K562 (cell line): ENCODE data around the gene PYGO2. TPM values are rescaled to one million over a fixed set of nuclear protein-coding genes. Genes with fewer than 3 reads are reported as not detected.

ENCODE experiments used
- CBX1 ChIP-seq: sonication (generic); IDR thresholded peaks from 2 replicates; pipeline ENCODE4 v1.6.1; 2016; ENCODE audit warnings: antibody characterized with exemption, low read depth, mild to moderate bottlenecking
- EP300 ChIP-seq: IDR thresholded peaks from 2 replicates; pipeline ENCODE4 v1.6.1; 2012; ENCODE audit warnings: low read length, improper control_type of control experiment
- FOXJ3 ChIP-seq: sonication (generic); formaldehyde crosslinking; IDR thresholded peaks from 2 replicates; pipeline ENCODE4 v1.4.0; 2020; ENCODE audit warnings: mild to moderate bottlenecking, missing genetic modification reagents
- GATAD2B ChIP-seq: fragments of 450-650 bp; IDR thresholded peaks from 2 replicates; pipeline ENCODE4 v1.6.1; 2017; ENCODE audit warnings: mild to moderate bottlenecking, borderline replicate concordance
- IRF1 ChIP-seq: sonication (generic); formaldehyde crosslinking; IDR thresholded peaks from 2 replicates; pipeline ENCODE4 v1.8.0; 2022; ENCODE audit warnings: missing genetic modification reagents, mild to moderate bottlenecking, borderline replicate concordance
- LARP7 ChIP-seq: fragments of 450-650 bp; IDR thresholded peaks from 2 replicates; pipeline ENCODE4 v1.6.1; 2016
- MYC ChIP-seq, 2 experiments: fragments of 250-450 bp in 1 of 2; sonication (Bioruptor Pico) in 1 of 2; IDR thresholded peaks; 2 replicates each; pipeline versions ENCODE4 v1.5.1 to v1.6.1; 2012 to 2021; ENCODE audit warnings: low read depth in 2 of 2, borderline replicate concordance in 1 of 2, improper control_type of control experiment in 1 of 2, low read length in 1 of 2, mild to moderate bottlenecking in 1 of 2, moderate library complexity in 1 of 2
- NR2C1 ChIP-seq, 2 experiments: fragments of 450-650 bp; IDR thresholded peaks; 2 replicates each; pipeline ENCODE4 v1.6.1; 2017; ENCODE audit warnings: mild to moderate bottlenecking in 2 of 2, antibody characterized with exemption in 1 of 2, inconsistent platforms in 1 of 2, missing compliant biosample characterization in 1 of 2, missing genetic modification characterization in 1 of 2
- PHF8 ChIP-seq: fragments of 200-600 bp; sonication (generic); IDR thresholded peaks from 2 replicates; pipeline ENCODE4 v1.6.1; 2012; ENCODE audit warnings: mixed run types, mild to moderate bottlenecking, inconsistent platforms, low read length, moderate library complexity, borderline replicate concordance
- POLR2G ChIP-seq: fragments of 200-400 bp; formaldehyde crosslinking; IDR thresholded peaks from 2 replicates; pipeline ENCODE4 v1.6.1; 2017; ENCODE audit warnings: low read depth, mild to moderate bottlenecking, antibody characterized with exemption, low read length, moderate library complexity
- PTTG1 ChIP-seq: fragments of 450-650 bp; IDR thresholded peaks from 2 replicates; pipeline ENCODE4 v1.6.1; 2016; ENCODE audit warnings: low read depth, mild to moderate bottlenecking, missing genetic modification characterization, missing compliant biosample characterization
- SNAPC5 ChIP-seq: fragments of 250-450 bp; sonication (Bioruptor Pico); IDR thresholded peaks from 2 replicates; pipeline ENCODE4 v1.8.0; 2021; ENCODE audit warnings: moderate library complexity, mild to moderate bottlenecking, inconsistent platforms
- SRSF9 ChIP-seq: fragments of 200-400 bp; formaldehyde crosslinking; IDR thresholded peaks from 2 replicates; pipeline ENCODE4 v1.6.1; 2017; ENCODE audit warnings: low read depth, low read length, borderline replicate concordance
- STAG1 ChIP-seq: sonication (generic); formaldehyde crosslinking; IDR thresholded peaks from 2 replicates; pipeline ENCODE4 v1.5.0; 2020; ENCODE audit warnings: missing genetic modification reagents, borderline replicate concordance
- TAF1 ChIP-seq: IDR thresholded peaks from 2 replicates; pipeline ENCODE4 v1.6.1; 2011; ENCODE audit warnings: mild to moderate bottlenecking, low read length, moderate library complexity; ENCODE audit not compliant: insufficient read depth, control insufficient read depth, severe bottlenecking; ENCODE audit errors: extremely low read depth
- TBL1XR1 ChIP-seq, 2 experiments: IDR thresholded peaks; 2 replicates each; pipeline ENCODE4 v1.6.1; 2012; ENCODE audit warnings: improper control_type of control experiment in 2 of 2, low read length in 2 of 2, mild to moderate bottlenecking in 1 of 2
- UBTF ChIP-seq, 2 experiments: IDR thresholded peaks; 2 replicates each; pipeline ENCODE4 v1.6.1; 2012; ENCODE audit warnings: improper control_type of control experiment in 2 of 2, low read depth in 2 of 2, low read length in 2 of 2, borderline replicate concordance in 1 of 2
- ZBTB11 ChIP-seq, 3 experiments: fragments of 200-800 bp in 1 of 3; fragments of 250-450 bp in 1 of 3; fragments of 450-650 bp in 1 of 3; sonication (Bioruptor Pico) in 1 of 3; sonication (Bioruptor generic) in 1 of 3; formaldehyde crosslinking in 1 of 3; IDR thresholded peaks; 2 replicates each; pipeline versions ENCODE4 v1.6.1 to v1.8.0; 2016 to 2022; ENCODE audit warnings: mild to moderate bottlenecking in 2 of 3, missing genetic modification characterization in 2 of 3, missing compliant biosample characterization in 1 of 3, moderate library complexity in 1 of 3
- ZNF140 ChIP-seq: fragments of 250-450 bp; sonication (Bioruptor Pico); IDR thresholded peaks from 2 replicates; pipeline ENCODE4 v1.8.0; 2021; ENCODE audit warnings: moderate library complexity, mild to moderate bottlenecking, inconsistent platforms
- polyA plus RNA-seq, 8 experiments: library from polyadenylated mRNA; depleted of rRNA in 4 of 8; stranded (reverse) in 5 of 8; unstranded in 3 of 8; fragments of >200 nt; fragmentation: Nextera tagmentation in 2 of 8; fragmentation: Illumina TruSeq in 1 of 8; extraction: Ambion mirVana in 2 of 8; extraction: Trizol in 1 of 8; gene quantifications; 2 replicates each; pipeline versions ENCODE4 v1.2.1 to v1.2.3, GENCODE V29; 2011 to 2014; ENCODE audit warnings: inconsistent platforms in 1 of 8, missing spikeins in 1 of 8
- total RNA-seq, 7 experiments: library from RNA; depleted of rRNA in 6 of 7; stranded (reverse); fragments of >200 nt in 6 of 7; fragmentation: Illumina TruSeq in 2 of 7; extraction: Trizol in 2 of 7; gene quantifications; 2 replicates each; pipeline versions ENCODE4 v1.2.1 to v1.2.3, GENCODE V29; 2011 to 2021; ENCODE audit warnings: low replicate concordance in 1 of 7

PYGO2 gene
- total and polyA plus RNA-seq, 9 of the 15 experiments (the other 6 are each of a cell fraction or from before 2014, with no cell fraction given) = 8.3 to 36.2 (median 18.2) TPM

GRCh38 chr1:154998818-154999570 lies 37.4 kb upstream of the PYGO2 start (continued):
- TF ChIP-seq UBTF (IDR thresholded peaks at IDR 0.05; ENCODE audit: borderline replicate concordance in 1 of 2, low read depth in 2 of 2, low read length in 2 of 2) (peak in 1 of 2 experiments; percentile 95; a peak in 2 of 4 replicates), STAG1 (no peak), CBX1 (no peak; the same call in 1 of the 2 replicates), EP300 (peak; percentile 10; the same call in 1 of the 2 replicates), GATAD2B (no peak), NR2C1 (IDR thresholded peaks at IDR 0.05) (no peak), NR2C1 (tag; IDR thresholded peaks at IDR 0.05) (peak; percentile 21; the same call in 1 of the 2 replicates), ZBTB11 (CRISPR knock-in tag; IDR thresholded peaks at IDR 0.05) (peak in 1 of 3 experiments; percentile 41; a peak in 1 of 6 replicates), FOXJ3 (no peak), PHF8 (no peak), LARP7 (no peak), ZNF140 (CRISPR knock-in tag) (no peak), SRSF9 (no peak), MYC (IDR thresholded peaks at IDR 0.05; ENCODE audit: low read depth, low read length) (peak; percentile 41; the same call in 1 of the 2 replicates), MYC (CRISPR knock-in tag; IDR thresholded peaks at IDR 0.05; ENCODE audit: borderline replicate concordance, low read depth) (no peak), IRF1 (CRISPR knock-in tag) (no peak), POLR2G (peak; percentile 69), TAF1 (peak; percentile 35), PTTG1 (tag) (no peak), TBL1XR1 (IDR thresholded peaks at IDR 0.05; ENCODE audit: low read length in 2 of 2) (0 out of 4 replicates have a peak, but pooled peaks of 1 of the 2 experiments have one; percentile 44), SNAPC5 (CRISPR knock-in tag) (no peak)
